HG02588 (cell line): ENCODE results near the gene TPSB2.
"Not testable (repeated sequence)": the region's sequence is repeated elsewhere in the genome, so short reads cannot be mapped to it uniquely, and the experiment has no call there.

Source experiments
- ATAC-seq: cut with Tn5 transposase; IDR thresholded peaks from one replicate; pipeline ENCODE4 v1.9.1; 2021; ENCODE audit warnings: mild to moderate bottlenecking, moderate library complexity; ENCODE audit not compliant: unreplicated experiment

The TPSB2 gene

DNA sequence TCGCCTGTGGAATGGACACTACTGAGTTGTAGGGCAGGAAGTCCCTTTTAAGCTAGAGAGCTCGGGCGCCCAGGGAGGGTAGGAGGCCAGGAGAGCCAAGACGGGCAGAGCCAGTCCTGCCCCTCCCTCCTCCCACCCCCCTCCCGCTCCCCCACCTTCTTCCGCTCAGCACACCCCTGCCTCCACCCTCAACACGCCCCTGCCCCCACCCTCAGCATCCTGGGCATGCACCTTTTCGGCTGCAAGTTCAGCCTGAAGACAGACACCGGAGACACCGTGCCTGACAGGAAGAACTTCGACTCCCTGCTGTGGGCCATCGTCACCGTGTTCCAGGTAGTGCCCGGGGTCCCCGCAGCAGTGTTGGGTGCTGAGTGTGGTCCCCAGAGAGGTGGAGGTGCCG is 23.2 kb downstream of the TPSB2 start:
- no peak for ATAC-seq

DNA sequence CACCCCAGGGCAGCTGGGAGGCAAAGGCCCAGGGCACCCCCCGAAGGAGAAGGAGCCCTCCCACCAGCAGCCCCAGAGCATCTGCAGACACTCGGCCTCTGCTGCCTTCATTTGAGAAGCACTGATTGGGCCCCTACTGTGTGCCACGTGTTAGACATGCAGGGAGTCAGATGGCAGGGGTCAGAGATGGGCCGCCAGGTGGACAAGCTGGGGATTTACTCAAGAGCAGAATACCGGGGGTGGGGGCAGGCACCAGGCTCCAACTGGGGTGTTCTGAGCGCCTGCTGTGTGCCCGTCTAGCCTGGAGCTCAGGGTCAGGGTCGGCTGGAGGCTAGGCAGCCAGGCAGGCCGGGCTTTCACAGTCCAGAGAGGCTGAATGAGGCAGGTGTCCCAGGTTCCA is 23.7 kb downstream of the TPSB2 start:
- ATAC-seq = no peak

DNA sequence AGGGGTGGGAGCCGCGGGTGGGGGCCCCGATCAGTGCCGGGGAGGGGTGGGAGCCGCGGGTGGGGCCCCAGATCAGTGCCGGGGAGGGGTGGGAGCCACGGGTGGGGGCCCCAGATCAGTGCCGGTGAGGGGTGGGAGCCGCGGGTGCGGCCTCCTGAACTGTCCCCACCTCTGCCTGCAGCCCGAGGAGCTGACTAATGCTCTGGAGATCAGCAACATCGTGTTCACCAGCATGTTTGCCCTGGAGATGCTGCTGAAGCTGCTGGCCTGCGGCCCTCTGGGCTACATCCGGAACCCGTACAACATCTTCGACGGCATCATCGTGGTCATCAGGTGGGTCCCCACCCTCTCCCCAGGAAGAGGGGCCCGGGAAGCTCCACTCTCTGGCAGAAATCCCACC is 25.1 kb downstream of the TPSB2 start:
- ATAC-seq = no peak

DNA sequence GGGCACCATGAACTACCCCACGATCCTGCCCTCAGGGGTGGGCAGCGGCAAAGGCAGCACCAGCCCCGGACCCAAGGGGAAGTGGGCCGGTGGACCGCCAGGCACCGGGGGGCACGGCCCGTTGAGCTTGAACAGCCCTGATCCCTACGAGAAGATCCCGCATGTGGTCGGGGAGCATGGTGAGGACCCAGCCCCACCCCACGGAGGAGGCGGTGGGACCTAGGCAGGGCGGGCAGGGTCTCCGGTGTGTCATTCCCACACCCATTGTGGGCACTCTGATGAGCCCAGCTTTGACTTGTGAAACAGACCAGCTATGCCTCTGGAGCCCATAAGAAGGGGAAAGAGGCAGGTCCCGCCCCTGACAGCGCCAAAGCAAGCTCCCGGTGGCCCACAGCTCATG is 27.7 kb downstream of the TPSB2 start:
- ATAC-seq = no peak

DNA sequence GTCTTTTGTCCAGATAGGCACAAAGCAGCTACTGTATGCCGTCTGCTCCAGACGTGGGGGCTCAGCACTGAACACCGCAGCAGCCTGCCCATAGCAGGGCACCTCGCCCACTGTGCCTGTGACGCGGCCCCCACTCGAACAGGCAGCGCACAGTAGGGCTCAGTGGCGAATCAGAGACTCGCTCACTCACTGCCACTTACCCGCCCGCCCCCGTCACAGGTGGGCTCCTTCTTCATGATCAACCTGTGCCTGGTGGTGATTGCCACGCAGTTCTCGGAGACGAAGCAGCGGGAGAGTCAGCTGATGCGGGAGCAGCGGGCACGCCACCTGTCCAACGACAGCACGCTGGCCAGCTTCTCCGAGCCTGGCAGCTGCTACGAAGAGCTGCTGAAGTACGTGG is 28.5 kb downstream of the TPSB2 start:
- ATAC-seq = no peak

DNA sequence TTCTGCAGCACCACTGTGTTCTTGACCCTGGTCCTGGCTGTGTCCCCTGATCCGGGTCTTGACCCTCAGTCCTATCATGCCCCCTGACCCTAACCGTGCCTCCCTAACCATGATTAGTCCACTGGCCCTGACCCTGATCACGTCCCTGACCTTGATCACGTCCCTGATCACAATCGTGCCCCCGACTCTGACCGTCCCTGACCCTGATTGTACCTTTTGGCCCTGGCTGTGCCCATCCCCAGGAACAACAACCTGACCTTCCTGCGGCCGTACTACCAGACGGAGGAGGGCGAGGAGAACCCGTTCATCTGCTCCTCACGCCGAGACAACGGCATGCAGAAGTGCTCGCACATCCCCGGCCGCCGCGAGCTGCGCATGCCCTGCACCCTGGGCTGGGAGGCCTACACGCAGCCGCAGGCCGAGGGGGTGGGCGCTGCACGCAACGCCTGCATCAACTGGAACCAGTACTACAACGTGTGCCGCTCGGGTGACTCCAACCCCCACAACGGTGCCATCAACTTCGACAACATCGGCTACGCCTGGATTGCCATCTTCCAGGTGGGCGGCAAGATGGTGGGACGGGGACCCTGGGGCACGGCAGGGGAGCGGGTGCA is 29.9 kb downstream of the TPSB2 start:
- ATAC-seq = no peak

DNA sequence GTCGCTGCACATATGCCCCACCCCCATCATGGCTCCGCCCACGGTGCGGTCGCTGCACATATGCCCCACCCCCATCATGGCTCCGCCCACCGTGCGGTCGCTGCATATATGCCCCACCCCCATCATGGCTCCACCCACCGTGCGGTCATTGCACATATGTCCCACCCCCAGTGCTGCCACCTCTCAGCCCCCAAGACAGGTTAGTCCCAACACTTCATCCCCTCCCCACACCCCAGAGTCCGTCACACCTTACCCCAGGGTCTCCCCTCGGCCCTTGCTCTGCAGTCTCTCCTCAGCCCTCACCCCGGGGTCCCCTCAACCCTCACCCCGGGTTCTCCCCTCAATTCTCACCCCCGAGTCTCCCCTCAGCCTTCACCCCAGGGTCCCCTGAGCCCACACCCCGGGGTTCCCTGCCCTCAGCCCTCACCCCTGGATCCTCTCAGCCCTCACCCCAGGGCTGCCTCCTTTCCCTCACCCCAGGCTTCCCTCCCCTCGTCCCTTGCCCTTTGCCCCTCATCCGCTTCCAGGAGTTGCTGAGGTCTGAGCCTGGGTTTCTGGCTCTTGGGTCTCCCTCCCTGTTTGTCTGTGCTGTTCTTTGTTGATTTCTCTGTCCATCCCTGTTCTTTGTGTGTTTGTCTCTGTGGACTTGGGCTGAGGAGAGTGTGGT is 30.5 kb downstream of the TPSB2 start:
- ATAC-seq = no peak

DNA sequence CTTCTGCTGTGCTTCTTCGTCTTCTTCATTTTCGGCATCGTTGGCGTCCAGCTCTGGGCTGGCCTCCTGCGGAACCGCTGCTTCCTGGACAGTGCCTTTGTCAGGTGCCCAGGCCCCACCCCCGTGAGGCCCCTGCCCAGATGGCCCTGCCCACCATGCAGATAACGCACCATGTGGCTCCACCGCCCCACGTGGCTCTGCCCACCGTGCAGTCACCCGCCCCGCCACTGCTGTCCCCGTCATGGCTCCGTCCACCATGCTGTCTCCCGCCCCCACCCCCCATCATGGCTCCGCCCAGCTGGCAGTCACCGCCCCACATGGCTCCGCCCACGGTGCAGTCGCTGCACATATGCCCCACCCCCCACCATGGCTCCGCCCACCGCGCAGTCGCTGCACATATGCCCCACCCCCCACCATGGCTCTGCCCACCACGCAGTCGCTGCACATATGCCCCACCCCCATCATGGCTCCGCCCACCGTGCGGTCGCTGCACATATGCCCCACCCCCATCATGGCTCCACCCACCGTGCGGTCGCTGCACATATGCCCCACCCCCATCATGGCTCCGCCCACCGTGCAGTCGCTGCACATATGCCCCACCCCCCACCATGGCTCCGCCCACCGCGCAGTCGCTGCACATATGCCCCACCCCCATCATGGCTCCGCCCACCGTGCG is 31.2 kb downstream of the TPSB2 start:
- ATAC-seq = not testable (repeated sequence)

DNA sequence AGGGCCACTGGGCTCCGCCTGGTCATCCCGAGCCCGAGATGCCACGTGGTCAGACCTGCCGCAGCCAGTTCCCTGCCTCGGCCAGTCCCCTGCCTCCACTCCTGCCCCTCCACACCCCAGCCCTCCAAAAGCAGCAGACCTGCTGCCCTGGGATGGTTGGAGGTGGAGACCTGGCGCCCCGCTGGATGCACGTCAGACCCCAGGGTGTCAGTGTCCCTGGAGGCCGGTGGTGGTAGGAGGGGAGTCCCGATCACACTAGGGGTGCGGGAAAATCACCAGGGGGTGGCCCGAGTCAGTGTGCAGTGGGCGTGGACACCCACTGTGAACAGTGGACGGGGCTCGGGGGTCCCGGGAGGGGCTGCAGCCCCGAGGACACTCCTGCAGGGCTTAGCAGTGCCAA is 31.8 kb downstream of the TPSB2 start:
- ATAC-seq = no peak

DNA sequence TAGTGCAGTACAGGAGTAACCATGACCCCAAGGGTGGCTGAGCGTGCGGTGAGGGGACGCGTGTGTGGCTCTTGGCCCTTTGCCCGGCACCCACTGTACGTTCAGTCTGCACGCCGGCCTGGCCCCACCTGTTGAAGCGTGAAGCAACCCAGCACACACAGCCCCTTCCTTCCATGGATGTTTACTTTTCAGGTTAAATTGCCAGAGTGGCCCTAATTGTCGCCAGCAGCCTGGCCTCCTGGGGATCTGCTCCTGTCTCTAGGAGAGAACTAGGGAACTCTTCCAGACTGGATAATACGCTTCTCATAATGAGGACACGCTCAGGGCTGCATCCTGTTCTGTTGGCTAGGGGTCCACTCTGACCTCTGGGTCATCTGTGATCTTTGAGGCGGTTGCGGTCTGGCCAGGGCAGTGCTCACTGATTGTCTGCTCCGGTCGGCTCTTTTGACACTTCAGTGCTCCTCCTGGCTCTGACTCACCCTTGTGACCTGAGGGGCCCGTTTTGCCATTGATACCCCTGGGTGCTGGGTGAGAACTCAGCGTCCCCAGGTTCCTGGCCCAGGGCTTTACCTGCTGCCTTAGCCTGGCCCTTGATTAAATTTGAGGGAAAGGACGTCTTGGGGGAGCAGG is 32.6 kb downstream of the TPSB2 start:
- ATAC-seq = no peak

DNA sequence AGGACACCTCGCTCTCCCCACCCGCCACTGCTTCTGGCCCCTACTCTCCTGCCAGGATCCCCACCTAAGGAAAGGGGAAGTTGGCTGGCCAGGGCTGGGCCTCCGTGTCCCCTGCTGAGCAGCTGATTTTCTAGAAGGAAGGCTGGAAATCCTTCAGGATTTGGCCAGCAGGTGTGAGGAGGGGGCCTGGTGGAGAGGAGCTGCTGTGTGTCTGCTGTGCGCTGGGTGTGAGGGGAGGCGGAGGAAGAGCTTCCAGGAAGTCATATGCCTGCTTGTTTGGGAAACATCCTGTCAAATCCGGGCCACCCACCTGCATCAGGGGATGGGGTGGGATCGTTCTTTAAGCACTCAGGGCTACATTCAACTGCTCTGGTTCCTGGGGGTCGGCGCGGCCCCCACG is 33.5 kb downstream of the TPSB2 start:
- ATAC-seq = no peak

DNA sequence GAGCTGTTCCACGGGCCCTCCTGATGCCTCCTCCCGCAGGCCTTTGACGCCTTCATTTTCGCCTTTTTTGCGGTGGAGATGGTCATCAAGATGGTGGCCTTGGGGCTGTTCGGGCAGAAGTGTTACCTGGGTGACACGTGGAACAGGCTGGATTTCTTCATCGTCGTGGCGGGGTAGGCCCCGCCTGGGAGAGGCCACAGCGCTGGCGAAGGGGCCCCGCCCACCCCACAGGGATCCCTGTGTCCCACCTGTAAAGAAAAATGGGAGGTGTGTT is 34.7 kb downstream of the TPSB2 start:
- ATAC-seq = no peak

DNA sequence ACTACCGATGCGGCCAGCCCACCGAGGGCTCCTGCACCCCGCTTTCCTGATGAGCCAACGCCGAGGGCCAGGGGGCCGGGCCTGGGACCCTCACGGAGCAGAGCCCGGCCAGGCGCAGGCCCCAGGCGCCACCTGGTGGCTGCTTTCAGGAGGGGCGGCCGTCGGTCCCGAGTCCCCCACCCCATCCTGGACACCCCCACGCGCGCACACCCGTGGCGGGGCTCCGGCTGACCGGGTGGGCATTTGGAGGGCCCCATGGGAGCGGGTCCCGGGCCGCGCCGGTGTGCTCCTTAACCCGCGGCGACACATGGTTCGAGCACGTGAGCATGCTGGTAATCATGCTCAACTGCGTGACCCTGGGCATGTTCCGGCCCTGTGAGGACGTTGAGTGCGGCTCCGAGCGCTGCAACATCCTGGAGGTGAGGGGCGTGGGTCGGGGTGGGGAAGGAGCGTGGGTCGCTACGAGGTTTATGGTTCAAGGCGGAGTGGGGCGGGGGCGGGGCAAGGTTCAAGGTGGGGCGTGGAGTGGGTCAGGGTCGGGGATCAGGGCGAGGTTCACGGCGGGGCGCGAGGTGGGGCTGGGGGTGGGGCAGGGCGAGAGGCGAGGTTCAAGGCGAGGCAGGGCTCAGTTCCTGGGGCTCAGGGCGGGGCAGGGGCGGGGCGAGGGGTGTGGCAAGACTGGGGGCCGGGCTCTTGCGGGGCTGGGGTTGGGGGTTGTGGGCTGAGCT is 35.2 kb downstream of the TPSB2 start:
- no peak for ATAC-seq

DNA sequence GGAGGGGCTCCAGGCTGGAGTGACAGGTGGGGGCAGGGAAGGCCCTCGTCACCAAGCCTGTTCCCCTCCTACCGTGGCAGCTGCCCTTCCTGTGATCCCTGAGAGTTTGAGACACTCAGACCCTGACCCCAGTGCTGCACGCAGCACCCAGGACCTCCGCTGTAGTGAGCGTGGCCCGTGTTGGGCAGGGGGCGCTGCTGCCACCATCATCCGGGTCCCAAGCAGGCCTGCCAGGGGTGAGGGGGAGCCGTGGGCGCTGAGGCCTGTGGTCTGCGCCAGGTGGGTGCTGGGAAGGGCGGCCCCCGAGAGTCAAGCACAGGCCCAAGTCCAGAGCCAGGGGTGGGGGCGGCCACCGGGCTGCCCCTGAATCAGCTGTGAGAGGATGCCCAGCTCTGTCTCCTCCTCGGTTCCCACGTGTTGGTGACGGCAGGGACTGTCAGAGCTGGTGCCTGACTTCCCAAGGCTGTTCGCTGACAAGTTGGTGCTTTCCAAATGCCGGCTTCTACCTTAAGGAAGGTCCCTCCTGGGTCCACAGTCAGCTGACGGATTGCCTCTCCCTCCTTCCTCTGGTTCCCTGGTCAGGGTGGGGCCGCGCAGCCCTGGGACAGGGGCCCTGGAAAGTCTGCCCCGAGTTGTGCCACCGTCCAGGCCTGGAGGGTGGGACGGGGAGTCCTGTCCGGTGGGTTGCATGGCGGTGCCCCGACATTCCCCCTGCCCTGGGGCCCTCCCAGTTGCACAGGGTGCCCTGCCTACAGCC is 36.0 kb downstream of the TPSB2 start:
- ATAC-seq = no peak

DNA sequence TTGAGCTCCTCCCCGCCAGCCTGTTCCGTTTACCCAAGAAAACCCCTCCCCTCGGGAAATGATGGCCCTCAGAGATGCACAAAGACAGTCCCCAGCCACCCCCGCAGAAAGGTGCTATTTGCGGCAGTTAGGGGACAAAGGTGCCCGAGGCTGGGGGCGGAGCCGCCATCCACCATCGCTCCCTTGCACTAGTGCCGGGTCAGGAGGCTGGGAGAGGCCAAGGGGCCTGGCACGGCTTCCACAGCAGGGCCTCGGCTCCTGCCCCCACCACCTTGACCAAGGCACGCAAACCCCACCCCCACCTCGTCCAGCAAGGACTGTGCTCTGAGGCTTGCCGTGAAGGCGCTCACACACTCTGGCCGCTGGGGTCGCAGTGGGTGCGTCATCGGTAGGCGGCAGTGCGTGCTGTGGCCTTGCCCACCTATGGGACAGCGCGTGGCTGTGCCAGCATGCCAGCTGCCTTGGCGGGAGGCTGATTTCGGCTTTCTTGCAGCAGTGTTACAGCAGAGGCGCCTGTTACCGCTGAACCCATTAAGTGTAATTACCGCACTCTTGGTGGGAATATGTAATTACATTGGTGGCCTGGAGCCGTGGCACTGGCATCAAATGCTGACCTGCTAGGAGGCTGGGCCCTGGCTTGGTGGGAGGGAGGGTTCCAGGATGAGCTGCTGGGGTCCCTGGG is 36.7 kb downstream of the TPSB2 start:
- no peak for ATAC-seq

DNA sequence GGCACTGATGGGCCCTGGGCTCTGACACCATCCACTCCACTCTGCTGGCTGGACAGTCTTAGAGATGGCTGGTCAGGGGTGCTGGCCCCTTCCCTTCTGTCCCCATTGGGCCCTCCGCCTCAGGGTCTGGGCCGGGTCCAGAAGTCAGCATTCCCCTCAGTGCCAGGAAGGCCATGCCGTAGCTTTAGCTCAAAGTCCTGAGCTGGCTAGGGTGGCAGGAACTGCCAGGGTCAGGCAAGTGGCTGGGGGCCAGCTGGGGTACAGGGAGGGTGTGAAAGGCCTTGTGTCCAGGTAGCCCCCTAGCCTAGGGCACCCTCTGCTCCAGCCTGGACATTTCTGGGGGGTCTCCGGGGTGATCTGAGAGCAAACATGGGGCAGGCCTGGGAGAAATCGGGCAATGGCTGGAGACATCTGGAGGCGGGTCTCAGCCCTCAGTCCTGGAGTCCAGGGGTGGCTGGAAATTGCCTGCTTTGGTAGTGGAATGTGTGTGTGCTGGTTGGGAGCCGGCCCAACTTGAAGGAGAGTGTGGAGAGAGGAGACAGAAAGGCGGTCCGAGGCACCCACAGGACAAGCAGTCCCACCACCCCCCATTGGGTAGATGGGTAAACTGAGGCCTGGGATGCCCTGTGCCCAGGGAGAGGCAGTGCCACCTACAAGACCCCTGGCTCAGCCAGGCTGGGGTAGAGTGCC is 37.5 kb downstream of the TPSB2 start:
- ATAC-seq = no peak

DNA sequence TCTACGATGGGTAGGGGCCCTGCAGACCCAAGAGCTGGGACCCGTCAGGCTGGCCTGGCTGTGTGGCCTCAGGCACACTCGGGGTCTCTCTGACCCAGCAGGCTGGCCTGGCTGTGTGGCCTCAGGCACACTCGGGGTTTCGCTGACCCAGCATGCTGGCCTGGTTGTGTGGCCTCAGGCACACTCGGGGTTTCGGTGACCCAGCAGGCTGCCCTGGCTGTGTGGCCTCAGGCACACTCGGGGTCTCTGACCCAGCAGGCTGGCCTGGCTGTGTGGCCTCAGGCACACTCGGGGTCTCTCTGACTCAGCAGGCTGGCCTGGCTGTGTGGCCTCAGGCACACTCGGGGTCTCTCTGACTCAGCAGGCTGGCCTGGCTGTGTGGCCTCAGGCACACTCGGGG is 39.2 kb downstream of the TPSB2 start:
- not testable (repeated sequence) for ATAC-seq

DNA sequence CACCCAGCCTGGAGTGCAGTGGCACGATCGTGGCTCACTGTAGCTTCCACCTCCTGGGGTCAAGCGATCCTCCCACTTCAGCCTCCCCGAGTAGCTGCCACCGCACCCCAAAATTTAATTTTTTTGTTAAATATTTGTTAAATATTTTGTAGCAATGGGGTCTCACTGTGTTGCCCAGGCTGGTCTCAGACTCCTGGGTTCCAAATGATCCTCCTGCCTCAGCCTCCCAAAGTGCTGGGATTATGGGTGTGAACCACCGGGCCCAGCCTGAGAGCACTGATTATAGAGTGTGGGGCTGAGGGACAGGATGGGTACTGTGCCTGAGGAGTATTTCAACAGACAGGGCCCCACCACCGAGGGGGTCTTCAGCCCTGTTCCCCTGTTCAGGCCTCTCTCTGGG is 40.5 kb downstream of the TPSB2 start:
- no peak for ATAC-seq

DNA sequence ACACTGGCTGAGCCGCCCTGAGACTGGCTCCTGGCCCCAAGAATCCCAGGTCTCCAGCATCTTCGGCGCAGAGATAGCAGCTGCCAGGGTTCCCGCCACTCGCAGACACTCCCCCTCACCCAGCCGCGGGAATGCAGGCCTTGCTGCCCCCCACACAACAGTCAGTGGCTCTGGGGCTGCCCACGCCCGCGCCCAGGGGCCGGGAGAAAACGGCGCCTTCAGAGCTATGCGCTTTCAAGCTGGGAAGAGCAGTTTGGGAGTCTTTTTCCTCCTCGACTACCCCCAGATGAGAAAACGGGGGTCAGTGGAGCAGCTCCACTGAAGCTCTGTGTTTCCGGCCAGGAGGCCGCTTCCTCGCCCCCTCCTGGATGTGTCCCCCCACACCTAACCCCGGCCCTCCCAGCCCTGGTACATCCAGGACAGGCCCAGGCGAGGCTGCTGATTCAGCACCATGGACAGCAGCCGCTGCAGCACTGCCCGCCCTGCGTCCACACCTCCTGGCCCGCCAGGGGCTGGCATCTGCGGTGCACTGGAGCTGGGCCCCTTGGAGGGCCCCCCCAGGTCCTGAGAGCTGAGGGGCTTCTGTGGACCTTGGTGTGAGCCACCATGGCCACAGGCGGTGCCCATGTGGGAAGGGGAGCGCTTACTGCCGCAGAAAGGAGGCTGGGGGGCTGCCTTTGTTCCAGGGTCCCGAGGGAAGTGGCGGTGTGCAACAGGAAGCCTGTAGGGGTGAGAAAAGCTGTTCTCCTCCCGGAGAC is 41.4 kb downstream of the TPSB2 start:
- no peak for ATAC-seq
